ENCODE results near the gene BAAT. TPM values are rescaled to one million over a fixed set of nuclear protein-coding genes. Genes with fewer than 3 reads are reported as not detected.

BAAT gene
- polyA plus RNA-seq, 1 donor (not counting 4 experiments of a cell fraction or from before 2014, with no cell fraction given): 0.14 TPM

DNA sequence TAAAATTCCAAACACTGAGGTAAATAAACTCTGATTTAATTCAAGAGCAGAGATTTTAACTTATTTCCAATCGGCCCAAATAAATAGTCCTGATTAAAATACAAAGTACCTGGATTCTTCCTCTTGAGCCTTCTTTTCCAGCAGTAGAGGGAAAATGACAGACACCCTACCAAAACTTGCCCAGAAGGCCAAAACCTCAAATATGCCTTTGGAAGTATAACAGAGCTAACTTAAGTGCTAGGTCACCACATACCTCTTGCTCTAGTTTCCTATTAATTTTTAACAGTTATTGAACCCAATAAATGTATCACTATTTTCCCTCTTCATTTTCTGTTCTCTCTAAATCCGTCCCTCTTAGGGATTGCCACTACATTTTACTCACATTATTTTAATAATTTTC lies 1.4 kb downstream of the BAAT start:
- no peak for TF ChIP-seq EZH2 (IDR thresholded peaks at IDR 0.05; ENCODE audit: low read length)
- TF ChIP-seq, protein P1, sequence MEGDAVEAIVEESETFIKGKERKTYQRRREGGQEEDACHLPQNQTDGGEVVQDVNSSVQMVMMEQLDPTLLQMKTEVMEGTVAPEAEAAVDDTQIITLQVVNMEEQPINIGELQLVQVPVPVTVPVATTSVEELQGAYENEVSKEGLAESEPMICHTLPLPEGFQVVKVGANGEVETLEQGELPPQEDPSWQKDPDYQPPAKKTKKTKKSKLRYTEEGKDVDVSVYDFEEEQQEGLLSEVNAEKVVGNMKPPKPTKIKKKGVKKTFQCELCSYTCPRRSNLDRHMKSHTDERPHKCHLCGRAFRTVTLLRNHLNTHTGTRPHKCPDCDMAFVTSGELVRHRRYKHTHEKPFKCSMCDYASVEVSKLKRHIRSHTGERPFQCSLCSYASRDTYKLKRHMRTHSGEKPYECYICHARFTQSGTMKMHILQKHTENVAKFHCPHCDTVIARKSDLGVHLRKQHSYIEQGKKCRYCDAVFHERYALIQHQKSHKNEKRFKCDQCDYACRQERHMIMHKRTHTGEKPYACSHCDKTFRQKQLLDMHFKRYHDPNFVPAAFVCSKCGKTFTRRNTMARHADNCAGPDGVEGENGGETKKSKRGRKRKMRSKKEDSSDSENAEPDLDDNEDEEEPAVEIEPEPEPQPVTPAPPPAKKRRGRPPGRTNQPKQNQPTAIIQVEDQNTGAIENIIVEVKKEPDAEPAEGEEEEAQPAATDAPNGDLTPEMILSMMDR (optimal IDR thresholded peaks at IDR 0.05 in 1 of 3, IDR thresholded peaks at IDR 0.05 in 1 of 3, conservative IDR thresholded peaks at IDR 0.05 in 1 of 3; ENCODE audit: extremely low read depth in 1 of 3, insufficient read depth in 2 of 3, low read length in 3 of 3): no peak
- H3K27me3 ChIP-seq (ENCODE audit: control insufficient read depth, extremely low read depth, insufficient read depth, low read length): no peaks in the 10 kb centered on the region
- DNase-seq (ENCODE audit: low read depth, low spot score): no peak
- H3K4me2 ChIP-seq (ENCODE audit: control insufficient read depth, extremely low read depth, insufficient read depth, low read depth, low read length): no peak overlapping the region
- H3K27ac ChIP-seq (ENCODE audit: control insufficient read depth, insufficient read depth, low read length): no peak overlapping the region
- peaks cover 0 to 5% of the 10 kb centered on the region in 2 experiments for H3K36me3 ChIP-seq (ENCODE audit: control insufficient read depth in 2 of 2, extremely low read depth in 1 of 2, insufficient read depth in 2 of 2, low read length in 2 of 2)
- no peak overlapping the region for H2AFZ ChIP-seq (ENCODE audit: control insufficient read depth, low read length)
- H3K4me3 ChIP-seq (ENCODE audit: control insufficient read depth in 2 of 3, extremely low read depth in 1 of 3, insufficient read depth in 2 of 3, low read depth in 1 of 3, low read length in 3 of 3): no peak overlapping the region
- no peaks in the 10 kb centered on the region for H3K9me3 ChIP-seq (ENCODE audit: control insufficient read depth, low read depth, low read length)
- H3K4me1 ChIP-seq (ENCODE audit: control insufficient read depth, extremely low read depth, insufficient read depth, low read length): peaks cover 10% of the 10 kb centered on the region
- no peaks in the 10 kb centered on the region for H3K9me1 ChIP-seq (ENCODE audit: control insufficient read depth, extremely low read depth, insufficient read depth, low read length)
- no peaks in the 10 kb centered on the region for H4K20me1 ChIP-seq (ENCODE audit: control insufficient read depth, extremely low read depth, insufficient read depth, low read length)
- H3K9ac ChIP-seq (ENCODE audit: control insufficient read depth, extremely low read depth, insufficient read depth, low read length): no peak overlapping the region
- dilution Hi-C loops (cut with MboI; ENCODE audit: extremely low pct_ligation_motif_present, low sequenced_read_pairs): no loop called here
- no peak for FAIRE-seq
- no peaks in the 10 kb centered on the region for H3K79me2 ChIP-seq (ENCODE audit: control insufficient read depth, insufficient read depth, low read length)

DNA sequence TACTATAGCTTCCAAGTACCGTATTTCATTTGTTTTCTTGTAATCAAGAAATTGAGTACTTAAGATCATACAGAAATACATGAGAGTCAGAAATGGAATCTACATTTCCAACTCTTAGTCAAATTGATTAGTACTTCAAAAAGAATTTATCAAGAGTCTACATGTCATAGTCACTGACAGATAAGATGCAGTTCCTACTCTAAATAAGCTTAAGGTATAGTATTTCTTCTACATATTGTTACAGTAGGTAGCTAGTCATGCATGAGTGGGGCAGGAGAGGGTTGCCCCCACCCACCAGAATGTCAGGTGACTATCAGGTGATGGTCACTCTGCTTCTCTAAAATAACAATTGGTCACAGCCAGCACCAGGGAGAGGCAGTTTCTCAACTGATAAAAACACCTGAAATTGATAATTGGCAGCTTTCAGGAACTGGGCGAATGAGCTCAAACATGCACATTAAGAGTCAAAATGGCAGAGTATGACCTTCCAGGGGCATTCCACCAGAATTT lies 2.9 kb downstream of the BAAT start:
- H3K27ac ChIP-seq (ENCODE audit: control insufficient read depth, insufficient read depth, low read length): no peak overlapping the region
- DNase-seq (ENCODE audit: low read depth, low spot score) (no peak), FAIRE-seq (no peak)
- no peak overlapping the region for H3K9ac ChIP-seq (ENCODE audit: control insufficient read depth, extremely low read depth, insufficient read depth, low read length)
- no peak overlapping the region for H3K4me3 ChIP-seq (ENCODE audit: control insufficient read depth in 2 of 3, extremely low read depth in 1 of 3, insufficient read depth in 2 of 3, low read depth in 1 of 3, low read length in 3 of 3)
- no peak overlapping the region for H3K4me2 ChIP-seq (ENCODE audit: control insufficient read depth, extremely low read depth, insufficient read depth, low read depth, low read length)
- no peaks in the 10 kb centered on the region for H3K79me2 ChIP-seq (ENCODE audit: control insufficient read depth, insufficient read depth, low read length)
- no peaks in the 10 kb centered on the region for H3K27me3 ChIP-seq (ENCODE audit: control insufficient read depth, extremely low read depth, insufficient read depth, low read length)
- peaks cover 10% of the 10 kb centered on the region for H3K4me1 ChIP-seq (ENCODE audit: control insufficient read depth, extremely low read depth, insufficient read depth, low read length)
- no peaks in the 10 kb centered on the region for H3K9me1 ChIP-seq (ENCODE audit: control insufficient read depth, extremely low read depth, insufficient read depth, low read length)
- dilution Hi-C loops (cut with MboI; ENCODE audit: extremely low pct_ligation_motif_present, low sequenced_read_pairs): no loop called here
- no peaks in the 10 kb centered on the region for H4K20me1 ChIP-seq (ENCODE audit: control insufficient read depth, extremely low read depth, insufficient read depth, low read length)
- TF ChIP-seq, protein P1 (optimal IDR thresholded peaks at IDR 0.05 in 1 of 3, IDR thresholded peaks at IDR 0.05 in 1 of 3, conservative IDR thresholded peaks at IDR 0.05 in 1 of 3; ENCODE audit: extremely low read depth in 1 of 3, insufficient read depth in 2 of 3, low read length in 3 of 3): no peak
- no peaks in the 10 kb centered on the region for H3K36me3 ChIP-seq (ENCODE audit: control insufficient read depth in 2 of 2, extremely low read depth in 1 of 2, insufficient read depth in 2 of 2, low read length in 2 of 2)
- no peak overlapping the region for H2AFZ ChIP-seq (ENCODE audit: control insufficient read depth, low read length)
- H3K9me3 ChIP-seq (ENCODE audit: control insufficient read depth, low read depth, low read length): no peaks in the 10 kb centered on the region

Data from keratinocyte (primary cell).